ENCODE measurements around the gene VWA3A.
"Not testable (repeated sequence)": the region's sequence is repeated elsewhere in the genome, so short reads cannot be mapped to it uniquely, and the experiment has no call there.

Gene VWA3A

DNA sequence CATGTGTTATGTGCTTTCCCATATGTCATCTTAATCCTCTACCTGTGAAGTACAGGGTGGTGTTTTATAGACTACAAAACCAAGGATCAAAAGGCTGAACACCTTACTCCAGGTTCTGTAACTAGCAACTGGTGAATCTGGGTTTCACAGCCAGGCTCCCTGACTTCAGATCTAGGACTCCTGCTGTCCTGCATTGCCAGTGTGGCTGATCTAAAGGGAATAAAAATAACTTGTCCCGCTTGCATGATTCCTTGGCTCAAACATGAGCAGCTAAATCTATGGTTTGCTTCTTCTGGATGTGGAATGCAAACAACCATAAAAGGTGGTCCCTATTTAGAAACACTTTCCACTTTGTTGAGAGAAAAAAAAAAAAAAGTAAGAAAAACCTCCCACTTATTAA lies 3.7 kb upstream of the VWA3A start:
- DNase-seq, result no peak

DNA sequence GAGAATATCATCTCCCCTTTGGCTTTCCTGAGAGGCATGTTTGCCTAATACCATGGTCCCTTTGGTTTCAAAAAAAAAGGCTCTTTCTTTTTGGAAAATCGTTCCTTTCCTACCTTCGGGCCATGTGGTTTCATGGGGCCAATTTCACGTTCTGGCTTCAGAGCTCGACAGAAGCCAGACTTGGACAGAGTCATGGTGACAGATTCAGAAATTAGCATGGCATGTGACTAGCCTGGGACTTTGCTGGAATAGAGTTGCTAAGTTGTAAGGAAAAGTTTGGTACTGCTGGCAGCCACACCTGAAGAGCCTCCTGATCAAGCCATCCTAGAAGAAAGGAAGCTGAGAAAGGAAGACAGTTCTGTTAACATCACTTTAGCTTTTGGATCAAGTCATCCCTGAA lies 2.4 kb upstream of the VWA3A start:
- DNase-seq, result no peak

DNA sequence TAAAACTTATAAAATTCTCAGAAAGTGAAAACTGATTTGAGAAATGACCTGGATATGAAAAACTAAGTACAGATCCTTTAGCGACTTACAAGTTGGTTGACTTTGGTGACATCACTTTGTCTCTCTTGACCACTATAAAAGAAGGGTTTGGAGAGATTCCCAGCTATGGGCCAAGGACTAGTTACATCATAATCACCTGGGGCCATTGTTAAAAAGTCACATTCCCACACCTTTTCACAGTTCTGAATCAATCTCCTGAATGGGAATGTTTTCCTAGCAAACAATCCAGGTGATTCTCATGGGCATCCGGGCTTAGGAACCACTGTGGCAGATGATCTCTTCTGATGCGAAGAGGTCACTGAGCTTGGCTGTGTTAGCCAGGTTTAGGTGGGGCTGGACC lies 620 bp upstream of the VWA3A start:
- no peak for DNase-seq

DNA sequence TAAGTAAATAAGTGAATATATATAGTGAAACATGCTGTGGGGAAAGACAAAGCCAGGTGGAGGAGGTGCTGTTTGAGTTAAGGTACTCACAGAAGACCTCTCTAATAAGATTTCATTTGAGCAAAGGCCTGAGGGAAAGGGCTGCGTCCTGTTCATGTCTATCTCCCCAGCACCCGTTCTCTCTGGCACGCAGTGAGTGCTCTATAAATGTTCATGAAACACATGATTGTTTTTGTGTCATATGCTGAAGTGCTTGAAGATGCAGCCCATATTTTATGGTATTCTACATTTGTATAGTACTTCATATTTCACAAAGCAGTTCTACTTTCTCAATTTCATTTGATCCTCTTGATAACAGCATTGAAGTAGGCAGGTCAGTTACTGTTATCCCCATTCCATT lies 990 bp downstream of the VWA3A start:
- no peak for DNase-seq

DNA sequence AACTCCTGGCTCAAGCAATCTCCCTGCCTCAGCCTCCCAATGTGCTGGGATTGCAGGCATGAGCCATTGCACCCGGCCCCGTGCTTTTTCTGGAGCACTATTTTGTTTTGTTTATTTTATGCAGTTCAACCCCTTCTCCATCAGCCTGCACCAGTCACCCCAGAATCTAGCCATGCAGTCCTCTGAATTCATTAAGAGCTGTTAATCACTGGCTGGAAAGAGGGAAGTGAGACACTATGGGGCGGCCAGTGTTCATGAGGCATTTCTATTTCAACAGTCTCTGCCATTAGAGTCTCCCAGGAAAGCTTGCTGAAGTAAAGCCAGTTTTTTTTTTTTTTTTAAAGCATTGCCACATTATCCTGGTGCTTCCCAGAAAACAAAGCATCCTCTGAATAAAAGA lies 1.7 kb downstream of the VWA3A start:
- DNase-seq, result no peak

DNA sequence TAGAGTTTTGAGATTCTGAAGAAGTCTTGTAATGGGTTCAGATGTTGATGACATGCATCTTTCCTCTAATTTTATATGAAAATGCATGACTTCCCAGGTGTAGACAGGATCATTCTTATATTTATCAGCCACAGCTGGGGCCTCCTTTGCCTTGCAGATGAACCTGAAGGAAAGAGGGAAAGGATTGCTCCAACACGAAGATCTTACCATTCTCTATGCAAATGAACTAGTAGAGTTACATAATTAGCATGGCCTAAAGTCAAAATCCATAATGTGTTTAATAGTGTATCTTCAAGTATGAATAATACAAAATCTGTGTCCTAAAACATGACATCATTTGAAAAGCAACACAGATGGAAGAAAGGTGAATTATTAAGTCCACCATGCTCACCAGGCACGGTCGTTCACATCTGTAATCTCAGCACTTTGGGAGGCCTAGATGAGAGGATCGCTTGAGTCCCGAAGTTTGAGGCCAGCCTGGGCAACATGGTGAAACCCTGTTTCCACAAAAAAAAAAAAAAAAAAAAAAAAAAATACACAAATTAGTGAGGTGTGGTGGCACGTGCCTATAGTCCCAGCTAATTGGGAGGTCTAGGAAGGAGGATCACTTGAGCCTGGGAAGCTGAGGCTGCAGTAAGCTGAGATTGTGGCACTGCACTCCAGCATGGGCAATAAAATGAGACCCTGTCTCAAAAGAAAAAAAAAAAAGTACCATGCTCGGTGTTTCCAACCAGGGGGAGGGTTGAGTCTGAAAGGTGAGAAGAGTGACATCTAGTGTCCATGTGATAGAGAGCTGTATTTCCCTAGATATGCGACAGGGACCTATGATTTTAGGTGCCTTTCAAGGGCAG lies 6.3 kb downstream of the VWA3A start:
- no peak for DNase-seq

DNA sequence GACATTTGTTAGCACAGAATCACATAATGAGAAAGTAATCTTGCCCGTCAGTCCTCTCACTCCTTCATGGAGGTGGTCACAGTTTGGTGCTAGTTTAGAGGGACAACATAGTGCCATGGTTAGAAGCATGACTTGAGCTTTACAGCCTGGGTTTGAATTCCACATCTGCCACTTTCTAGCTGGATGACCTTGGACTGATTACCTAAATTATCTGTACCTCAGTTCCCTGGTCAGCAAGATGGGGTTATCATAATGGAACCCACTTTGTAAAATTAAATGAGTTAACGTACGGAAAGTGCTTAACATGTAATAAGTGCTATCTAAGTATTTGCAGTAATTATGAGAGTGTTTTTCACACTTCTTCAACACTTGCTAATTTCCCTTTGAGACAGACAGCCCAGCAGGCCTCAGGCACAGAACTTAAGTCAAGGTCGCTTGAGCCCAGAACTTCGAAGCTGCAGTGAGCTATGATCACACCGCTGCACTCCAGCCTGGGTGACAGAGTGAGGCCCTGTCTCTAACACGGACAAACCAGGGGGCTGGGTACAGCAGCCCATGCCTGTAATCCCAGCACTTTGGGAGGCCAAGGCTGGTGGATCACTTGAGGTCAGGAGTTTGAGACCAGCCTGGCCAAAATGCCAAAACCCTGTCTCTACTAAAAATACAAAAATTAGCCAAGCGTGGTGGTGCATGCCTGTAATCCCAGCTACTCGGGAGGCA lies 7.1 kb downstream of the VWA3A start:
- DNase-seq, result no peak

DNA sequence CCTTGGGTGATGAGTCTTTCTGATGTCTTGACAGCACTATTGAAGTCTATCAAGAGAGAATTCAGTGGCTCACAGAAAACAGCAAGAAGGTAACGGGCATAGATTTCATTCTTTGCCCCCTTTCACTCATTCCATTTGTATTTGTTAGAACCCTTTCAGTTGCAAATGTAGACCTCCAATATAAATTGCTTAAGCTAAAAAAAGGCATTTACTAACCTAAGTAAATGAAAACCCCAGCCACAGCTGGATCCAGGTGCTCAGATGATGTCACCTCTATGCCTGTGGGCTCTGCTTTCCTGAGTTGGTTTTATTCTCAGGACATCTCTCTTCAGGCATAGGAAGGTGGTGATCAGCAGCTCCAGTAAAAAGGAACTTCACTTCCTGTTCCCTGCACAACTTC lies 11.1 kb downstream of the VWA3A start:
- DNase-seq, result no peak

DNA sequence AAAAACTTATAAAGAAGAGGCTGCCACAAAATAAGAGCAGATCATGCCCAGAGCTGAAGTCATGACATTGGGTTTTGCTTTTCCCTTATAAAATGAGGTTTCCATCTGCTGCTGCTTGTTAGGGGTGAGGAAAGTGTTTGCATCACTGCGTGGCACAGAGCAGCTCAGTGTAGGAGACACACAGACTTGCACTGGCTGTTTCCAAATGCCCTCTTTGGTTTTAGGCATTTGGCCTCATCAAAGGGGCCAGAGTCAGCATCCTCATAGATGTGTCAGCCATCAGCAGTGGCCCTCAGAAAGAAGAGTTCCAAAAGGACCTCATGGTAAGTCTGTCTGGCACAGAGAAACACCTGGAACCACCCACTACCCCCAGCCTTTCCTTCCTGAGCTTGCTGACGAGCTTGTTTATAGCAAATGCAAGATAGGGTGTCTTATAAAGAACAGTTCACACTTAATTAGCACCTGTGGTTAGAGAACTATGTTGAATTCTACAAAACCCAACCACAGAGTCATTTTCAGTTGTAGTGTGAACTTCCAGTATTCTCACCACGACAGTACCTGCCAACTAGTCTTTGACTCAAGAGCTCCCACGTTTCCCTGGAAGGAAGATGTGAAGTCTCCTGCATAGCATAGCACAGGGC lies 17.0 kb downstream of the VWA3A start:
- no peak for DNase-seq

DNA sequence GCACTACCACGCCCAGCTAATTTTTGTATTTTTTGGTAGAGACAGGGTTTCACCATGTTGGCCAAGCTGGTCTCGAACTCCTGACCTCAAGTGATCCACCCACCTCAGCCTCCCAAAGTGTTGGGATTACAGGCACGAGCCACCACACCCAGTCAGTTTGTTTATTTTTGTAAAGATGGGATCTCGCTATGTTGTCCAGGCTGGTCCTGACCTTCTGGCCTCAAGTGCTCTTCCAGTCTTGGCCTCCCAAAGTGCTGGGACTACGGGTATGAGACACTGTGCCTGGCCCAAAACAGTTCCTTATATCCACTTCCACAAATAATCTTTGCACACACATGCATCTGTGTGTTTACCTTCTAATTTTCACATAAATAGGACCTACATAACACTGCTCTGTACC lies 19.3 kb downstream of the VWA3A start:
- DNase-seq, result not testable (repeated sequence)

DNA sequence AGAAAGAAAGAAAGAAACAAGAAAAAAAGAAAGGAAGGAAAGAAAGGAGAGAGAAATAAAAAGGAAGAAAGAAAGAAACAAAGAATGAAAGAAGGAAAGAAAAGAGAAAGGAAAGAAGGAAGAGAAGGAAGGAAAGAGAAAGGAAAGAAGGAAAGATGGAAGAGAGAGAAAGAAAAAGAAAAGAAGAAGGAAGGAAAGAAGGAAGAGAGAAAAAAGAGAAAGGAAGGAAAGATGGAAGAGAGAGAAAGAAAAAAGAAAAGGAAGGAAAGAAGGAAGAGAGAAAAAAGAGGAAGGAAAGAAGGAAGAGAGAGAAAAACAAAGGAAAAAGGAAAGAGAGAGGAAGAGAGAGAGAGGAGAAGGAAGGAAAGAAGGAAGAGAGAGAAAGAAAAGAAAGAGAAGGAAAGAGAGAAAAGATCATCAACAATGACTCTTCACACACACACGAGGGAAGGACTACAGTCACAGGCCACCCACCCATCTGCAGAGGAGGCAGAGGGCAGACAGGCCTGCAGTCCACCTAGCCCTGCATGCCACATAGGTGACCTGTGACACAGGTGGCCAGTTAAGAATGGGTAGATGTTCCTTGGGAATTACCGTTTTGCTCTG lies 23.9 kb downstream of the VWA3A start:
- DNase-seq, result no peak

DNA sequence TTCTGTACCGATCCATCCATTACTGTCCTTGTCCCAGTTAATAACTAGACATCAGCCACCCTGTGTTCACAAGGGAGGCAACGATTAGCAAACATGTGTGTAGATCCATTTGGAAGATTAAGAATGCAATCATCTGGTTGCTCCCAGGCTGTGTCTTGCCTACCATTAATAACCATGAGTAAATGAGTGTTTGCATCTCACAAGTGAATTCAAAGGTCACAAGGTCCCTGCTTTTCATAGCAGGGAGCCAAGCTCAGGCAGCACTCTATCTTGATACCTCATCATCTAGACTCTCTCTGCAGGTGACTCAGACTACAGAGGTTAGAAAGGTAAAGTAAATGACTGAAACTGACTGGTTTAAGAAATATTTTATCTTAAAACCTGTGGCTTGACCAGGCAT lies 25.3 kb downstream of the VWA3A start:
- no peak for DNase-seq

DNA sequence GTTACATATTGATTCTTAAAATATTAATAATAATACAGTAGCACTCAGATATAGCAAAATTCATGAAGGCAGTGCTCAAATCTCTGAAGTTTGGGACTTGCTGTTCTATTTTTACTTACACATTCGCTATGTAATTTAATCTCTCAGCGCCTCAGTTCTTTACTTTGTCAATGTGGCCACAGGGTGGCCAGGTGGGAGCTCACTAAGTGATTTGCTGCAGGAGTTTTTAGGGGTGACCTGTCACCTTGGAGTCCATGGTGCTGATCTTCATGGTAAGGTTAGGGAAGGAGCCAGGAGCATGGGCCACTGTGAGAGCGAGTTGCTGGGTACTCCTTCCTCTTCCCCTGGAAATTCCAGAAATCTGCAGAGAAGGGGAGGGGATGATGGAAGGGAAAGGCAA lies 28.1 kb downstream of the VWA3A start:
- no peak for DNase-seq

DNA sequence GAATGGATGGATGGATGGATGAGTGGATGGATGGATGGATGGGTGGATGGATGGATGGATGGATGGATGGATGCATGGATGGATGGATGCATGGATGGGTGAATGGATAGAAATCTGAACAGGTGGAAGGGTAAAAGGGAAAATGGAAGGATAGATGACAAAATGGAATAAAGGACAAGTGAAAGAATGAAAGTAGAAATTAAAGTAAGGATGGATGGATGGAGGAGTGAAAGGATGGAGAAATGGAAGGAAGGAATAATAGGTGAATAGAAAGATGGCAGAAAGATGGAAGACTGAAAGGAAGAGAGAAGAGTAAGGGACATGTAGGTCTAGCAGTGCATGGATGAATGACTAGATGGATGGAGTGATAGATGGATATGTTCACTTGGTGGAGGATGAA lies 29.9 kb downstream of the VWA3A start:
- DNase-seq, result no peak

DNA sequence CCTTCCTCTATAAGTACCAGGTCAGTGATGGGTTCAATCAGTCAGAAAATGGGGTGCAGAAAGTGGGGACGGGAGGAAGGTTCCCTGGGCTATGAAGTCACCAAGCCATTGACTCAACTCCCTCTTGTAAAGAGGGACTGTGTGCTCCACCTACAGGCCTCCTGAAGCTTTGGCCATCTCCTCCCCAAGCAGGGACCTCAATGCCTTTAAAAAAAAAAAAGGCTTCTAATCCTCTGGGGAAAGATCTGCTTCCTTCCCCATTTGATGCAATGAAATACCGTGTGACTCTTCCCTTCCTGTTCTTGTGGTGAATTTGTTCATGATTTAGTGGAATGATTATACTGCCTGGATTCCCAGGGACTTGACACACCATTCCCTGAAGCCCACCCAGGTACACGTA lies 30.8 kb downstream of the VWA3A start:
- no peak for DNase-seq

DNA sequence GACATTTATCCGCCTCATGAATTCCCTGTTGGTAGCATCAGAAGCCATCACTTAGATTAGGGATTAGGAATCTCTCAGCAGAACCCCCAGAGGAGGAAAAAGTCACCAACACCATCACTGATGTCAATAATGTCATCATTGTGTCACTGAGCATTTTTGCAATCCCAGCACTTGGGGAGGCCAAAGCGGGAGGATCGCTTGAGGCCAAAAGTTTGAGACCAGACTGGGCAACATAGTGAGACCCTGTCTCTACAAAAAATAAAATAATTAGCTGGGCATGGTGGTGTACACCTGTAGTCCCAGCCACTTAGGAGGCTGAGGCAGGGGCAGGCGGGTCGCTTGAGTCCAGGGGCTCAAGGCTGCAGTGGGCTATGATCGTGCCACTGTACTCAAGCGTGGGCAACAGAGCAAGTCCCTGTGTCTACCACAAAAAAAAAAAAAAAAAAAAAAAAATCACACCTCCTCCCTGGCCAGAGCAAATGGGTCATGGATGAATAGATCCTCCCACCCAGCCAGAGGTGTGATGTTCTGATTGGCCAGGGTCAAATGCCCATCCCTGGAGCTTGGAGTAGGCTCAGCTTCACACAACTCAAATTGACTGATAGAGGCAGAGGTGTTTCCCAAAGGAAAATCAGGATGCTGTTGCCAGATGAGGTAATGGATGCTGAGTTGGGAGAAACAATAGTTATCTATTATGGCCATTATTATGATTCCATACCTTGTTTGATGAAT lies 31.6 kb downstream of the VWA3A start:
- no peak for DNase-seq

DNA sequence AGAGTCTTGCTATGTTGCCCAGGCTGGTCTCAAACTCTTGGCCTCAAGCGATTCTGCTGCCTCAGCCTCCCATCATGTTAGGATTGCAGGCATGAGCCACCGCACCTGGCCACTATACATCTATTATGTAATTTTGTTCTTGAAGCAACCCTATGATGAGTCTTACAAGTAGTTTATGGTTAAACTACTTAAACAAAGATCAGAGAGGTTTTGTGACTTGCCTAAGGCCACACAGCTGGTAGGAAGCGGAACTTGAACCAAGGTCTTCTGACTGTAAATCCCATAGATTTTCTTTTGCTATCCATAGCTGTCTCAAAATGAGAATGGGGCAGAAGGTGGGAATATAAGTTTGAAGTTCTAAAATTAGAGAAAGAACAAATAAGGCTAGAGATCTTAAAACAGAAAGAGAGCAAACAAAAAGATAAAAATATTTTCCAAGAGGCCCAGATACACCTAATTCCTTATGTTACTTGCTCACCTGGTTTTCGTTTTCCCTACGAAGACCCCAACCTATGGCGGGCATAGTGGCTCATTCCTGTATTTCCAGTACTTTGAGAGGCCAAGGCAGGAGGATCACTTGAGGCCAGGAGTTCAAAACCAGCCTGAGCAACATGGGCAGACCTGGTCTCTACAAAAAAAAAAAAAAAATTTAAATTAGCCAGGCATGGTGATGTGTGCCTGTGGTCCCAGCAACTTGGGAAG lies 32.4 kb downstream of the VWA3A start:
- DNase-seq, result no peak

DNA sequence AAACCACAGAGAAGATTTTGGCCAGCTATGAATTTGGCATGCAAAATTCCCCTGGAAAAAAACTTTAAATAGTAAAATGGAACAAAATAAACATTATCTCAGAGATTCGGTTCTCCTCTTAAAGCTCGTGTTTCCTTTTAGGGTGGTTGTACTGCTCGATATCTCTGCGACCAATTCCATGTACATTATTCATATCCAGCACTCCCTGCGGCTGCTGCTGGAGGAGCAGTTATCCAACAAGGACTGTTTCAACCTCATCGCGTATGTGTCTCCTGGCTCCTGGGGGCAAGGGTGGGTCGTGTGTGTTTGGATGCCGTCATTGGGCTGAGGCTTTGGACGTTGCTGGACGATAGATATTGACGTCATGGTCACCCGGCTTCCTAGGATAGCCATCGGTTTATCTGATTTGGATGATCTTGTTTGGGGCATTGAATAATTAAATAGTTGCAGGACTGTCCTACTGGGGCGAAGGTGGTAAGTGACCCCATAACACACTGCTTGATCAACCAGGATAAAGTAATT lies 33.8 kb downstream of the VWA3A start:
- DNase-seq, result no peak

DNA sequence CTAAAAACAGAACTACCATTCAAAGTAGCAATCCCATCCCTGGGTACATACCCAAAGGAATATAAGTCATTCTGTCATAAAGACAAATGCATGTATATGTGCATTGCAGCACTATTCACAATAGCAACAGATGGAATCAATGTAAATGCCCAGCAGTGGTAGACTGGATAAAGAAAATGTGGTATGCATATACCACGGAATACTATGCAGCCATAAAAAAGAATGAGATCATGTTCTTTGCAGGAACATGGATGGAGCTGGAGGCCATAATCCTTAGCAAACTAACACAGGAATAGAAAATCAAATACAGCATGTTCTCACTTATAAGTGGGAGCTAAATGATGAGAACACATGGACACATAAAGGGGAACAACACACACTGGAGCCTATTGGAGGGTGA lies 36.2 kb downstream of the VWA3A start:
- DNase-seq, result not testable (repeated sequence)

DNA sequence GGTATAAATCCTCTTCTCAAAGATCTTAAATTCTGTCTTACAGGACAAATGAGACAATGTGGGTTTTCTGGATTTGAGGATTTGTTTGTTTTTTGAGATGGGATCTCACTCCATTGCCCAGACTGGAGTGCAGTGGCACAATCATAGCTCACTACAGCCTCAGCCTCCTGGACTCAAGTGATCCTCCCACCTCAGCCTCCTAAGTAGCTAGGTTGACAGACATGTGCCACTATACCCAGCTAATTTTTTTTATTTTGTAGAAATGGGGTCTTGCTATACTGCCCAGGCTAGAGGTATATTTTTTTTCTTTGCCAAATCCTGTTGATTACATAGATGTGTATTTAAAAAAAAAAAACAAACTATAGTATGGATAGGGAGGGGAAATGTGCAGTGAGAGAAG lies 38.2 kb downstream of the VWA3A start:
- no peak for DNase-seq

DNA sequence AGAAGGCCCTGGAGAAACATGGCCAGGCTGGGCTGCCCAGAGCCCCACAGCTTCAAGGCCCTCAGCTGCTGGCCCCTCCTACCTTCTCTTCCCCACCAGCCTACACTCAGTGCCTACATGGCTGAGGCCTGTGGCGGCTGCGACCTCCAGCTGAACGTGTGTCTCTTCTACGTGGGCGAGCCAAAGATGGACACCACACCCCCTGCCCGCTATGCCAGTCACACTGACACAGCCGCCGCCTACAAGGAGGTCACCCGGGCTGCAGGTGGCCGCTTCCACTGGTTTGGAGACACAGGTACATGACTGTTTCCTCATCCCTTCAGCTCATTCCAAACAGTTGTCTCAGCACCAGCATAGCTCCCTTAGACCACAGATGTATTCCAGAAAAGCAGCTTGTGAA lies 40.5 kb downstream of the VWA3A start:
- no peak for DNase-seq

DNA sequence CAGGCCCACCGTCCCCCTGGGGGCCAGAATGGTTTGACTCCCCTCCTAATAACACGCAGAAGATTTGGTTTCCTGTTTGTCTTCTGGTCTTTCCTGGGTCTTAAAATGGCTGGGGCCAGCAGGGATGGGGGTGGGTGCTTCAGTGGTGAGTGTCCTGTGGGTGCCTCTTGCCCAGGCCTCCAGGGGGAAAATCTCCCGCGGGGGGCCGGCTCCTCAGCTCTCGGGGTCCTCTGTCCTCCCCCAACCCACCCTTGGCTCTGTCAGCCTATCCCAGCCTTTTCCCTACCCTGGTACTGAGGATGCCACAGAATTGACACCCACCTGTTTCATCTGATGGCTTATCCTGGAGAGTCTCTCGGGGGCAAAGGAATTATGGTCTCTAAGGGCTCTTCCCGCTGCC lies 46.1 kb downstream of the VWA3A start:
- no peak for DNase-seq
